Measurements from ENCODE around the gene SUPT7L. TPM values are rescaled to one million over a fixed set of nuclear protein-coding genes. Genes with fewer than 3 reads are reported as not detected.
"Not testable (repeated sequence)": the region's sequence is repeated elsewhere in the genome, so short reads cannot be mapped to it uniquely, and the experiment has no call there.

Gene SUPT7L
- total RNA-seq, 1 donor from 2014 or later: 44.0 TPM

DNA sequence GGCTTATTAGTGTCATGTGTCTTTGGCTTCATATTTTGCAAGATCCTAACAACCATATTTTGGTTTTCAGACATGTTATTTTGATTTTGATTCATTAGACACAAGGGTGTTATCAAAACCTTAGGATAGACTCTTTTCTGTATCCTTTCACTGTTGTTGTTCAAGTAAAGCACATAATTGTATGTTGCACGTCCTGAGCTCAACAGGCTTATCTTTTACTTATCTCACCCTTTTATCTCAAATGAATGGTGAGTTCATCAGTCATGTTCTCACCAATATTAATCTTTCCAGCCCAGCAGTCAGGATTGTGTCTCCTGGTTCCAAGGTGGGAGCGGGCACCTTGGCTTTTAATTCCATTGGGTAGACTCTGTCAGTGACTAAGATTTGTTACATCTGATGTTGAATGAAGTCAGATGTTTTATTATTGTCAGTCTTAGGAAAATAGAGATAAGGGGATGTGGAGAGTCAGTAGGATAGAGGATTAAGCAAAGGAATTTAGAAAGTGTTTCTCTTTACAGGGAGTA lies 22.6 kb downstream of the SUPT7L start:
- no peak for DNase-seq (ENCODE audit: low read depth)

DNA sequence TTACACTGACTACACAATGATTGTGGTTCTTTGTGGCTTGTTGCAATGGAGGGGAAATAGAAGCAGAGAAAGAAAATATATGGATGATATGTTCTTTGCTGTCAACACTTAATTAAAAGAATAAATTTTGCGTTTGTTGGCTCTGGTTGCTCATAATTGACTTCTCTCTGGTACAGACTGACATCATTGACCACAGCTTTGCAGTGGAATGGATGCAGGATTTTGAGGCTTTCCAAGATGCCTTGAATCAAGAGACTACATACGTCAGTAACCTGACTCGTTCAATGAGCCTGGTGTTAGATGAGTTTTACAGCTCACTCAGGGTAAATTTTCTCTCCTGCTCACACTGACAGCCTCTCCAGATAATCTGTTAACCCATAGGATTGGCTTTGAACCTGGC lies 24.7 kb downstream of the SUPT7L start:
- no peak for DNase-seq (ENCODE audit: low read depth)

DNA sequence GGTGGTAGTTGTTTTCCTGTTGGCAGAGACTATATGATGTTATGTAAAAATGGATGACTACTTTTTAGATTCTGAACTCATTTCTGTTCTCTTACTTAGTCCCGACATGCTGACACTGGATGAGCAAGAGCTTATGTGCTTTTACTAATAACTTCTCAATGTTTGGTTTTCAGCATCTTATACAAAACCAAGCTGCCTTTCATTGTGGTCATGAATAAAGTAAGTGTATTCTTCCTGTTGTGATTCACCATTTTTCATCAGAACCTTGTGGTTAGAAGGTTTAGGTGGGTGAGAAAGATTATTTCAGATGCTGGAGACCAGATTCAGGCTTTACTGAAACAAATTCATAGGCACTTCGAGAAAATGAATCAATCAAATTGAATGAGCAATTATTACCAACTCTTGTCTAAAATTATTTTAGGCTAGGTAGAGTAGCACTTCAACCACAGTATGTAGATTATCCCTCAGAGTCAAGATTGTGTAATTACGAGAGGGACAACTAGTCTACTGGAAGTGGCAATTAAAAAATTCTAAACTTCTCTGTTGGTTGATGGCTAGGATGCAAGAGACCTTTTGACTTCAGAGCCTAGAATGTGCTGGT lies 25.3 kb downstream of the SUPT7L start:
- DNase-seq (ENCODE audit: low read depth): no peak

DNA sequence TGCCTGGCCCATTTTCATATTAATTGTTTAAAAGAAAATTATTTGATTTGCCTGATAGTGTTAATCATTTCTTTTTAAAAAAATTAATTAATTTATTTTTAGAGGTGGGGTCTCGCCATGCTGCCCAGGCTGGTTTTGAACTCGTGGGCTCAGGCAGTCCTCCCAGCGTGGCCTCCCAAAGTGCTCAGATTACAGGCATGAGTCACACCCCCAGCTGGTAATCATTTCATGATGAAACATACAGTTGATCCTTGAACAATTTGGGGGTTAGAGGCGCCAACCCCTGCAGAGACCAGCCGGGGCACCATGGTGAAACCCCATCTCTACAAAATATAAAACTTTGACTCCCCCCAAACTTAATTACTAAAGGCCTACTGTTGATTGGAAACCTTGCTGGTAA lies 26.6 kb downstream of the SUPT7L start:
- DNase-seq (ENCODE audit: low read depth): no peak

DNA sequence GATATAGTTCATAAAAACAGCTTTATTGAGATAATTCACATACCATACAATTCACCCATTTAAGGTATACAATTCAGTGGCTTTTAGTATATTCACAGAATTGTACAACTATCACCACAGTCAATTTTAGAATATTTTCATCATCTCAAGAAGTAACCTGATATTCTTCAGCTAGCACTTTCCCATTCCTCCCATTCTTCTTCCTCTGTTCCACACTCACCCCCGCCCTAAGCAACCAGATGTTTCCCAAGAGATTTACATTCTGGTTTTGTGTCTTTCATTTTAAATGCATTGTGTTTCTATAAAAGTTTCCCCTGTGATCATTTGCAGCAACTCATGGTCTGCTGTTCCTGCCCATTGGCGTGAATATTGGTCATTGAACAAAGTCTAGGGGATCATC lies 29.1 kb downstream of the SUPT7L start:
- DNase-seq (ENCODE audit: low read depth): no peak

DNA sequence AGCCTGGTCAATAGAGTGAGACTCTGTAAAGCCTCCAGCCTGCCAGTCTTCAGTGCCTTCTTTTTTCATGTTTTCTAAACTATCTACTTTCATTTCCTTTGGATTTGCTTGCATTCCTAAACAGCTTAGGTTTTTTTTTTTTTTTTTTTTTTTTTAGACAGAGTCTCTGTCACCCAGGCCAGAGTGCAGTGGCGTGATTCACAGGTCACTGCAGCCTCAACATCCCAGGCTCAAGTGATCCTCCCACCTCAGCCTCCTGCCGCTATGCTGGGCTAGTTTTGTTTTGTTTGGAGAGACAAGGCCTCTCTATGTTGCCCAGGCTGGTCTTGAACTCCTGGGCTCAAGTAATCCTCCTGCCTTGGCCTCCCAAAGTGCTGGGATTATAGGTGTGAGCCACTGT lies 33.2 kb downstream of the SUPT7L start:
- DNase-seq (ENCODE audit: low read depth): not testable (repeated sequence)

DNA sequence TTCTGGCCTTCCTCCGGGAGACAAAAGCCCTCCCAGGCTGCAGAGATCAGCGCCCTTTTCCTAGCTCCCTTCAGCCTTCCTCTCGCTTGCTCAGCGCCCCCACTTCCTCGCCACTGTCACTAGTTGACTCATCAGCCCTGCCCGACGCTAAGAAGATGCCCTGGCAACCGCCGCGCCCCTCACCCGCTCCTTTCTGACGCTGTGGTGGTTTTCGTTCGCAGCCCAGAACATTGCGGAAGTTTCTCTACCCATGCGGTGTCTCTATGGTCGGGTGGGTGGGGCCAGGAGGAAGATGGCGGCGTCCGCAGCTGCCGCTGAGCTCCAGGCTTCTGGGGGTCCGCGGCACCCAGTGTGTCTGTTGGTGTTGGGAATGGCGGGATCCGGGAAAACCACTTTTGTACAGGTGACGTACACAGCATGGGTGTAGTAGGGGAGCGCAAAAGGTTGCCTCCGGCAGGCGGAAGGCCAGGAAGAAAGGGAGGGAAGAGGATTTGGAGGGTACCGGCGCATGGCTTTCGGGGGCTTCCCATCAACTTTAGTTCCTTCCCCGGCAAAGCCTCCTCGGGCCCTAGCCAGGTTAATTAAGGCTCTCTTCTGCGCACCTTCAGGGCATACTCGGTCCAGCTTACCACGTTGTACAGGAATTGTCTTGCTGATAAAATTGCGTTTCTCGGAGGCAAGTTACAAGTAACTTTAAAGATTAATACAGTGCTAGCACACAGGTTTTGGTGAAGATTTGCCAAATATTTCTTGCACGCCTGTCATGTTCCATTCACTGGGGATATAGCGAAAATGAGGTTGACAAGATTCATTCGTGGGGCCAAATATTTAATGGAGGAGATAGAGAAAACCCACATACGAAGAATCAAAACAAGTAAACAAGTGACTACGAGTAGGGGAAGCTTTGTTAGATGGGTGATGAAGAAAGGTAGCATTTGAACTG lies 34.4 kb downstream of the SUPT7L start, which contains the start of the genes CCDC121 and GPN1:
Gene CCDC121 (minus strand): TSS at position 246 of the 943 bp plus-strand sequence. CDS start 1,213 bp downstream, outside the sequence.
Gene GPN1 (plus strand): TSS at position 284 of the 943 bp plus-strand sequence. CDS start 9 bp downstream, at position 293.
- peak; percentile 97 for DNase-seq (ENCODE audit: low read depth)

DNA sequence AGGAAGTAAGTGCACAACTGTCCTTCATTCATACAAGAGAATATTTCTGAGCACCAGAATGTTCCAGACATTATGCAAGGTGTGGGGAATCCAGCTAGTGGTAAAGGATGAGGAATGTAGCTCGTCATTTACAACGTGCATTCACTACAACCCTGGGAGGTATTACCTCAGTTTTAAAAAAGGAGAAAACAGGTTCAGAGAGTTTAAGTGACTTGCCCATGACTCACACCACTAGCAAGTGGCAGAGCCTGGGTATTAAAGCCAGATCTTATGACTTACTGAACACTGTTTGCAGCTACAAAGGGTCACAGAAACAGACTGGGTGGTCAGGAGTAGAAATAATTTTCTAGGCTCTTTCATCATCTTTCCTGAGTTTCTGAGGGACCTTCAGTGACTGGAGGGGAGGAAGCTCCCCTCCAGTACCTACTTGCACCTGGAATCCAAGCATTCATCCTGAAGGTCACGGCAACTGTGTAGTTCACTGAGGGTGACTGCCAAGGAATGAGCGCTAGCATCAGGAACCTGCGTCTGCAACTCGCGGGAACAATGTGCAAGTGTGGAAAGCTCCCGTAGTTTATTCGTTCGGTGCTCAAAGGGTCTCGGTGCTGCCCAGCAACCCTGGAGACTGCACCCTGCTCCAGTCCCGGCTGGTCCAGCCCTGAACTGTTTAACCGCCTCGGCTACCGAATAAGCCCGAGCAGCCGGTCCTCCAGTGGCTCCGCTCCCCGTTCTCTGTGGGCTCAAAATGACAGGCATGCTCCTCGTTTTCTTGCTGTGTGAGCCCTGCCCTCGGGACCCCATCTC lies 35.2 kb downstream of the SUPT7L start:
- DNase-seq (ENCODE audit: low read depth): peak; percentile 84

DNA sequence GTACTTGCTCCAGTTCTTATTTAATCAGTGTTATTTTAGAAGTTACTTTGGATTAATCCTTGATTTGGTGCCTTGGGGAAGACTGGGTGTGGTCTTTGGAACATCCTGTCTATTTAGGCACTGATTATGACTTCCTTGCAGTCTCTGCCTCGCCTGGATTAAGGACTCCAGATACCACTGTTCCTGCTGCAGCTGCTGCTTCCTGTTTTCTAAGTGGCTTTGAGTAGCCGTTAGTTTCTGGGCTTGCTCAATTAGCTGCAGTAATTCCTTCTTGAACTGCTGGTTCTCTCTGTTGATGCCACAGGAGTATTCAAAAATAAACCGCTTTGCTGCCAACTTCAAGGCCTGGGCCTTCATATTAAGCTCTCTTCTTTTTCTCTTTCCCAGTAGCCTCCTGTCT lies 36.5 kb downstream of the SUPT7L start:
- peak; percentile 68 for DNase-seq (ENCODE audit: low read depth)

DNA sequence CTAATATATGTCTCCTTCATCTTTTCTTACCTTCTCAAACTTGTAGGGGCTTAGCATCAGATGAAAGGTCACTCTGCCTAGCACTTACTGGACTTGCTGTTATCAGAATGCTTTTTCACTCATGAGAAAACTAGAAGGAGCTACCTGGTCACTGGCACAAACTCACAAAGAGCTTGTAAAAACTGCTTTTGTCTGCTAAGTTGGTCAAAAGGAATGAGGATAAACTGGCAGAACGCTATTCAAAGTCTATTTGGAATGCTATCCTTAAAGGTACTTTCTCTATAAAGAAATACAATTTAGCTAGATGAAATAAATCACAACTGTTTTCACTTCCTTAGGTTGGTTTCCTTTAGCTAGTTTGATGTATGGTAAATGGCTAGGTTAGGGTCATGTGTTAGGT lies 37.1 kb downstream of the SUPT7L start:
- not testable (repeated sequence) for DNase-seq (ENCODE audit: low read depth)

DNA sequence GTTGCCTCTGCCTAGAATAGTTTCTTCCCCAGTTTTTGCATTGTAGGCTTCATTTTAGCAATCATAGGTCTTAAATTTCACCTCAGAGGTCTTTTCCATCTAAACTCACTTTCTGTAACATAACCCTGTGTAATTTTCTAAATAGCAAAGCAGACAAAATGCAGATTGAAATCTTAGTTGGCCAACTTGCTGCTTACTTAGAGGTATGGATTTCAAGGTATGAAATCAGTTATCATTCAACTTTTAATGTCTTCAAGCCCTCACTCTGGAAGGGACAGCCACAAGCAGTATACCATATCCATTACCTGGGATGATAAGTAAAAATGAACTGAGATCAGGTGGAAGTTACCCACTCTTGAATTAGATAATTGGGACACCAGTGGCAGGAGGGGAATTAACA lies 38.5 kb downstream of the SUPT7L start:
- DNase-seq (ENCODE audit: low read depth): no peak

DNA sequence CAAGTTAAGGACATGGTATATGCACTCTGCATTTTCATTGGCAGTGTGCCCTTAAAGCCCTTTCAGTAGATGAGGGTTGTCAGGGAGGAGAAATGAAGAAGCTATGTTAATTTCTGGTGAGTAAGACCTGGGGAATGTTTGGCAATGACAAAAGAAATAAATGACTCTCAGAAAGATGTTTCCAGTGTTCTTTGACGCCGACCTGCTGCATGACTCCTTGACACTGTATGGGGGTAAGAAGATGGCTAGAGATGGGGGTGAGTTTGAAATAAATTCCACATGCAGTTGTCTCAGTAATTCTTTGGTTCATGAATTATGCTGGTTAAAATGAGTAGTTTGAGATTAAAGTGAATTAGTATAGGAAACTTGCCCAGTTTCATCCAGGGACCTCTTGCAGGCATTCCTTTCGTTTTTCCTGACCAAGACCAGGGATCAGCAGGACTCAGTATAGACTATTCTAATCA lies 40.5 kb downstream of the SUPT7L start:
- peak; percentile 6 for DNase-seq (ENCODE audit: low read depth)

DNA sequence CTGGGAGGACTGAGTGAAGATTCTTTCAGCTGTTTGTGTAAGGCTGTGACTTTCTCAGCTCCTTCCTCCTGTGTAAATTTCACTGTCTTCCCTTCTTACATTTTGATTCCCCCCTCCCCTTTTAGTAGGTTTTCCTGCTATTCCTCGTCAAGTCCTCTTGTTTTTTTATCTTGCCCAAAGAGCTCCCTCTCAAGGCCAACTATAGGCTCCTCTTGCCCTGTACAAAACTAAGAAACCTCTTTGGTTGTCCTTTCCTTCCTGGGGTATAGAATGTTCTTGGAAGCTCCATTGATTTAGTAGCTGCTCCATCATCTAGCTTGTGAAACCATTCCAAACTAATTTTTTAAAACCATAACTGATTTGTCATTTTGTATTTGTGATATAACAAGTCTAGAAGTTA lies 41.9 kb downstream of the SUPT7L start:
- DNase-seq (ENCODE audit: low read depth): no peak

DNA sequence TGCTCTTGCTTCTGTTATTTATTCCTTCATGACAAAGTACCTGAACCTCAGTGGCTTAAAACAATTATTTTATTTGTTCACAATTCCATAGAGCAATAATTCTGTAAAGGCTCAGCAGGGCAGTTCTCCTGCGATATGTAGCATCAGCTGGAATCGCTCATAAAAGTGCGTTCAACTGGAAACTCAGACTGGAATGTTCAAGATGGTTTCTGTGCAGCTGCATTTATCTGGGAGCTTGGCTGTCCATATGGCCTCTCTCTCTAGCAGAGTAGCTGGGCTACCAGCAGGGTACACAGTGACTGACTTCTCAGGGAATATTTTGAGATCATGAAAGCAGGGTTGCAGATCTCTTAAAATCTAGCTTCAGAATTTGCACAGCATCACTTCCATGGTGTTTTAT lies 48.1 kb downstream of the SUPT7L start:
- no peak for DNase-seq (ENCODE audit: low read depth)

DNA sequence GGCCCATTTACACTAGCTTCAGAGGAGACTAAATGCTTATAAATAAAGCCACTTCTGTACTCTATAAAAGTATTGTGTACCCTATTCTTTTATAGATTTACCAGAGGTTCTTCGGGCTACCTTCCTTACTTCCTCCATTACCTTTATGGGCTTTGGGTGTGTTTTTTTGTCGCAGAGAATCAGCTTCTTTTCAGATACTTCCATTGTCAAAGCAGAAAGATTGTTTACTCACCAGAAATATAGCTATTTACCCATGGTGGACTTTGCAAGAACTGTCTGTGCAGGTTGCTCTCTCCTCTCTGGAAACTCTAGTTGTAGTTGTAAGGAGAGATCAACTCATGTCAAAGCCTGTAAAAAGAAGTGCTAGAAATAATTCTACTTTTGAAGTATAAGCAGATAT lies 49.4 kb downstream of the SUPT7L start:
- no peak for DNase-seq (ENCODE audit: low read depth)

DNA sequence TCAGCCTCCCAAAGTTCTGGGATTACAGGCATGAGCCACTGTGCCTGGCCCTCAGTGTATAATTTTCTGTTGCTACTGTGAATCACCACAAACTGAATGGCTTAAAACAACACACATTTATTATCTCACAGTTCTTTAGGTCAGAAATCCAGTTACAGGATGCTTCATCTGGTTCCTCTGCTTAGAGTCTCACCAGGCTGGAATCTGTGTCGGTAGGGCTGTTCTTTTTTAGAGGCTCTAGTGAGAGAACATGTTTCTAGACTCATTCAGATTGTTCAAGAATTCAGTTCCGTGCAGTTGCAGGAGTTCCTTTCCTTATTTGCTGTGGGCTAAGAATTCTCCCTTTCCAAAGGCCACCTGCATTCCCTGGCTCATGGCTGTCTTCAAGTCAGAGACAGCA lies 56.8 kb downstream of the SUPT7L start:
- DNase-seq (ENCODE audit: low read depth): no peak

Other genes with a start within 250 kb of the SUPT7L start
- gene NRBP1, start 235.0 kb downstream of the SUPT7L start, total RNA-seq: 168 and 169 TPM in 2 replicates
- gene KRTCAP3, start 221.2 kb downstream of the SUPT7L start, total RNA-seq: not detected in 2 replicates
- gene IFT172, start 173.9 kb downstream of the SUPT7L start, total RNA-seq: 4.3 and 9.5 TPM in 2 replicates
- 6.1 and 6.2 TPM in 2 replicates for gene FNDC4, start 168.4 kb downstream of the SUPT7L start, total RNA-seq
- not detected in 2 replicates for gene GCKR, start 166.8 kb downstream of the SUPT7L start, total RNA-seq
- 31.6 and 35.7 TPM in 2 replicates for gene ZNF512, start 80.6 kb downstream of the SUPT7L start, total RNA-seq
- gene CCDC121, start 34.6 kb downstream of the SUPT7L start, total RNA-seq: 1.8 and 3.0 TPM in 2 replicates
- 26.7 and 29.0 TPM in 2 replicates for gene GPN1, start 34.6 kb downstream of the SUPT7L start, total RNA-seq
- gene SLC4A1AP, start 275 bp upstream of the SUPT7L start, total RNA-seq: 34.7 and 41.2 TPM in 2 replicates
- 126 and 134 TPM in 2 replicates for gene MRPL33, start 108.1 kb upstream of the SUPT7L start, total RNA-seq
- 1.5 and 2.0 TPM in 2 replicates for gene RBKS, start 226.8 kb upstream of the SUPT7L start, total RNA-seq
- gene BABAM2, start 227.1 kb upstream of the SUPT7L start, total RNA-seq: 34.6 and 46.2 TPM in 2 replicates

All from myocyte (in vitro differentiated cells).